ENCODE results near the gene GRID2.

GRCh38 chr4:93718233-93718632, 1414.5 kb downstream of the GRID2 start:
- TF ChIP-seq, protein P1, sequence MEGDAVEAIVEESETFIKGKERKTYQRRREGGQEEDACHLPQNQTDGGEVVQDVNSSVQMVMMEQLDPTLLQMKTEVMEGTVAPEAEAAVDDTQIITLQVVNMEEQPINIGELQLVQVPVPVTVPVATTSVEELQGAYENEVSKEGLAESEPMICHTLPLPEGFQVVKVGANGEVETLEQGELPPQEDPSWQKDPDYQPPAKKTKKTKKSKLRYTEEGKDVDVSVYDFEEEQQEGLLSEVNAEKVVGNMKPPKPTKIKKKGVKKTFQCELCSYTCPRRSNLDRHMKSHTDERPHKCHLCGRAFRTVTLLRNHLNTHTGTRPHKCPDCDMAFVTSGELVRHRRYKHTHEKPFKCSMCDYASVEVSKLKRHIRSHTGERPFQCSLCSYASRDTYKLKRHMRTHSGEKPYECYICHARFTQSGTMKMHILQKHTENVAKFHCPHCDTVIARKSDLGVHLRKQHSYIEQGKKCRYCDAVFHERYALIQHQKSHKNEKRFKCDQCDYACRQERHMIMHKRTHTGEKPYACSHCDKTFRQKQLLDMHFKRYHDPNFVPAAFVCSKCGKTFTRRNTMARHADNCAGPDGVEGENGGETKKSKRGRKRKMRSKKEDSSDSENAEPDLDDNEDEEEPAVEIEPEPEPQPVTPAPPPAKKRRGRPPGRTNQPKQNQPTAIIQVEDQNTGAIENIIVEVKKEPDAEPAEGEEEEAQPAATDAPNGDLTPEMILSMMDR (IDR thresholded peaks at IDR 0.05) = no peak
- TF ChIP-seq POLR2A (IDR thresholded peaks at IDR 0.05) (no peak), POLR2AphosphoS5 (IDR thresholded peaks at IDR 0.05) (no peak), EP300 (IDR thresholded peaks at IDR 0.05; ENCODE audit: low read depth) (no peak)

Data from transverse colon (tissue), 4 donors.